ENCODE results near the gene DES. TPM values are rescaled to one million over a fixed set of nuclear protein-coding genes. Genes with fewer than 3 reads are reported as not detected.
A peak's percentile ranks its signal among the peaks of the same experiment; 100 is the strongest.

Gene DES
- total and polyA plus RNA-seq, 7 donors, result 8,143 to 14,820 (median 13,727) TPM

DNA sequence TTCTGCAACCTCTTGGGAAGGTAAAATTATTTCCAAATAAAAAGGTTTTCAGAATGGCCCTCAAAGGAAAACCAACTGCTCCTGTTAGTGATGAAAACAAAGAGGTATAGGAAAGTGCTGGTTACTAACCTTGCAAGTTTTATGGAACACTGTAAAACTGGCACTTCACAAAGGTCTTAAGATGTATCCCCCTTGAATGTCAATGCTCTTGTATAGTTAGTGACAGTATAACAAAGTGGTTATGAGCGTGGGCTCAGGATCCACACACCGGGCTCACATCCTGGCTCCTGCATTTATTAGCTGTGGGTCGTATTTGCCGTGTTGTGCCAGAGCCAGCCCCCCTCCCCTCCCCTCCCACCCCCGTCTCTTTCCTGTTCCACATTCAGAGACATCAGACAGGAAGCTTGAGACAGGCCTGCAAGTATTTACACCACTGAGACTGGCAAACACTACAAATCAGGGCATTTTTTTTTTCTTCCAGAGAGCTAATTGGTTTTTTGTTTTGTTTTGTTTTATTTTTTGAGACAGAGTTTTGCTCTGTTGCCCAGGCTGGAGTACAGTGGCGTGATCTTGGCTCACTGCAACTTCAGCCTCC is 21.2 kb upstream of the DES start:
- TF ChIP-seq CTCF (IDR thresholded peaks at IDR 0.05), result no peak
- H3K36me3 ChIP-seq (ENCODE audit: insufficient read depth in 1 of 2, low read depth in 1 of 2), result no peaks in the 10 kb centered on the region
- DNase-seq (no peak), ATAC-seq (no peak)
- H3K4me1 ChIP-seq, result peaks cover 41% of the 10 kb centered on the region
- intact Hi-C loops (cut with DNase I), result no loop called here
- H3K4me3 ChIP-seq, result no peak overlapping the region
- peak overlapping the region; percentile 91 for H3K27ac ChIP-seq
- H3K27me3 ChIP-seq (ENCODE audit: insufficient read depth in 3 of 3, low read length in 2 of 3), result no peaks in the 10 kb centered on the region
- no peaks in the 10 kb centered on the region for H3K9me3 ChIP-seq
- WGBS, 3 donors, result 59 to 62% (median 60%) methylated on average over 6 of the region's 6 CpGs

- peak; percentile 40 to 77 (median 58) for ATAC-seq
- DNase-seq, result peak in 1 of 2 donors; percentile 65
- intact Hi-C loops (cut with DNase I), result no loop called here
- TF ChIP-seq CTCF (IDR thresholded peaks at IDR 0.05), result no peak
- 11 to 21% (median 18%) methylated on average over 5 of the region's 5 CpGs for WGBS, 3 donors
- H3K4me1 ChIP-seq, result peaks cover 56% of the 10 kb centered on the region
- H3K36me3 ChIP-seq (ENCODE audit: insufficient read depth in 1 of 2, low read depth in 1 of 2), result no peaks in the 10 kb centered on the region
- H3K9me3 ChIP-seq, result no peaks in the 10 kb centered on the region
- H3K4me3 ChIP-seq, result peak overlapping the region; percentile 48
- no peaks in the 10 kb centered on the region for H3K27me3 ChIP-seq (ENCODE audit: insufficient read depth in 3 of 3, low read length in 2 of 3)
- peak overlapping the region; percentile 91 for H3K27ac ChIP-seq
Measured at GRCh38 chr2:219398721-219399363, 19.3 kb upstream of the DES start.

- no peak for TF ChIP-seq CTCF (IDR thresholded peaks at IDR 0.05)
- DNase-seq (no peak), ATAC-seq (no peak)
- Histone ChIP-seq H3K27ac (peak overlapping the region; percentile 91), H3K4me3 (peak overlapping the region; percentile 48), H3K4me1 (peaks cover 61% of the 10 kb centered on the region), H3K36me3 (ENCODE audit: insufficient read depth in 1 of 2, low read depth in 1 of 2) (no peaks in the 10 kb centered on the region), H3K27me3 (ENCODE audit: insufficient read depth in 3 of 3, low read length in 2 of 3) (no peaks in the 10 kb centered on the region), H3K9me3 (no peaks in the 10 kb centered on the region)
- intact Hi-C loops (cut with DNase I), result loop anchor here (5.0 kb wide), 2 partner anchors 52 to 132 kb away; no protein-coding TSS in a partner anchor
- WGBS, 3 donors, result 44 to 73% (median 57%) methylated on average over 14 of the region's 14 CpGs
Measured at GRCh38 chr2:219399716-219400478, 18.3 kb upstream of the DES start.

DNA sequence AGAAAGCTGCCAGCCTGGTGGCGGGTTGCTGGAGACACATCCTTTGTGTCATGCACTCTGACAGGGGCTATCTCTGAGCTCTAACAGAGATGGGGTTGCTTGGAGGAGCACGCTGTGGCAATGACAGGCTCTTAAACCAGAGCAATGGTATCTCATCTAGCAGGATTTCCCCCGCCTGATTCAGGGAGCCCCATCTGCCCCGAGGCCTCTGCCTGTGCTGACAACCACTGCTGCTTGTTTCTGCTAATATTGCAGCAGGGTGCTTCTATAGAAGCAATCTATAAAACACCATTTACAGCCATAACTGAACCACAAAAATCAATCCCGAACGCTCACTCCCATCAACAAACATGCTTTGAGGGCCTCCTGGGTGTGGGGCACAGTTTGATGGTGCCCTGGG is 17.6 kb upstream of the DES start:
- peaks cover 66% of the 10 kb centered on the region for H3K4me1 ChIP-seq

More for the DNA sequence above, 17.6 kb upstream of the DES start:
- no peak overlapping the region for H3K4me3 ChIP-seq
- no peaks in the 10 kb centered on the region for H3K9me3 ChIP-seq
- 58 to 80% (median 61%) methylated on average over 6 of the region's 6 CpGs for WGBS, 3 donors
- DNase-seq, result no peak
- peak overlapping the region; percentile 91 for H3K27ac ChIP-seq
- H3K27me3 ChIP-seq (ENCODE audit: insufficient read depth in 3 of 3, low read length in 2 of 3), result no peaks in the 10 kb centered on the region
- no peak for TF ChIP-seq CTCF (IDR thresholded peaks at IDR 0.05)
- intact Hi-C loops (cut with DNase I), result loop anchor here (5.0 kb wide), 2 partner anchors 52 to 132 kb away; no protein-coding TSS in a partner anchor
- no peaks in the 10 kb centered on the region for H3K36me3 ChIP-seq (ENCODE audit: insufficient read depth in 1 of 2, low read depth in 1 of 2)
- ATAC-seq, result no peak
